Calu3 (cell line): ENCODE measurements around the gene SMTNL2. TPM values are rescaled to one million over a fixed set of nuclear protein-coding genes. Genes with fewer than 3 reads are reported as not detected.
A peak's percentile ranks its signal among the peaks of the same experiment; 100 is the strongest.

Source experiments
- BruUV-seq: library from RNA; stranded (reverse); fragments of 400-500 nt; replicated peaks from 2 replicates; lab custom pipeline; 2021; lab: Mats Ljungman, UMichigan
- CTCF ChIA-PET: fragments of 300-600 bp; sonication (Branson Sonifier 250); formaldehyde crosslinking; loops from one replicate; lab custom pipeline; 2022; ENCODE audit warnings: antibody characterized with exemption; lab: Charles Lee
- DNase-seq: peaks from one replicate; pipeline ENCODE4 v3.0.0; 2022
- H3K27ac Mint-ChIP-seq: one replicate; pipeline ENCODE4 v1.8.0; 2022; ENCODE audit warnings: mixed read lengths; ENCODE audit not compliant: unreplicated experiment
- H3K27me3 Mint-ChIP-seq: one replicate; pipeline ENCODE4 v1.8.0; 2022; ENCODE audit warnings: mixed read lengths; ENCODE audit not compliant: unreplicated experiment
- H3K36me3 Mint-ChIP-seq: one replicate; pipeline ENCODE4 v1.8.0; 2022; ENCODE audit warnings: mild to moderate bottlenecking, moderate library complexity, mixed read lengths; ENCODE audit not compliant: insufficient read depth, unreplicated experiment
- H3K4me1 Mint-ChIP-seq: one replicate; pipeline ENCODE4 v1.8.0; 2022; ENCODE audit warnings: mild to moderate bottlenecking, low read depth, mixed read lengths; ENCODE audit not compliant: unreplicated experiment
- H3K4me3 Mint-ChIP-seq: one replicate; pipeline ENCODE4 v1.8.0; 2022; ENCODE audit warnings: mild to moderate bottlenecking, low read depth, moderate library complexity, mixed read lengths; ENCODE audit not compliant: unreplicated experiment
- H3K9me3 Mint-ChIP-seq: one replicate; pipeline ENCODE4 v1.8.0; 2022; ENCODE audit warnings: low read depth, mixed read lengths; ENCODE audit not compliant: unreplicated experiment
- CTCF ChIP-seq: fragments of 200-600 bp; IDR thresholded peaks from one replicate; pipeline ENCODE4 v1.8.0; 2022; ENCODE audit warnings: antibody characterized with exemption; ENCODE audit not compliant: unreplicated experiment
- intact Hi-C: fragments of 100-400 bp; cut with micrococcal nuclease; formaldehyde crosslinking; loops from one replicate; pipeline ENCODE4 v1.10.0; 2022; ENCODE audit not compliant: unreplicated experiment
- total RNA-seq: library from RNA; stranded (reverse); gene quantifications from 2 replicates; pipeline ENCODE4 v1.2.3, GENCODE V29; 2022

Gene SMTNL2
- total RNA-seq, 1 experiment from 2014 or later = not detected

DNA sequence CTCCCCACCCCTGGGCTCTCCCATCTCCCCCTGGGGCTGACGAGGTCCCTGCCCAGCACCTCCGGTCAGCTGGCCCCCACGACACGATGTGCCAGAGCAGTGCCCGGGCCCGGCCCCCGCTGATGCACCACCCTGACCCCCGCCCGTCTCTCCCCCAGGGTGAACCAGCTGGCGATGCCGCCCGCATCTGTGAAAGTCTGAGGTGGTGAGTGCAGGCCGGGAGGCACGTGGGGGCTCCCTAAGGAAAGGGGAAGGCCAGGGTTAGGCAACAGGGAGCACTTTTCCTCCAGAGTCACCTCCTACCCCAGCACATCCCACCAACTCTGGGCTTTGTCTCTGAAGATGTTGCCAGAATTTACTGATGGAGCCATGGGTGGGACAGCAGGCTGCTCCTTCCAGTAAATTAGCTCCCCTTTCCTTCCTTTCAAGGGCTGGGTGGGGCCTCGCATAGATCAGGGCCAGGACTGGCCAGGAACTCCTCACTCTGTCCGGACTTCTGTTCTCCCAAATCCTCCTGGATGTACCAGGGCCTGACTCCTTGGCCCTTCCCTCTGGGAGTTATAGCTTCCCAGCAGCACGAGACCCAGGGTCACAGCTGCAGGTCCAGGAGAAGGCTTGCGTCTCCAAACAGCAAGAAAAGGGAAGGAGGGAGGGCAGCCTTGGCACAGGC, 47.5 kb upstream of the SMTNL2 start:
- H3K36me3 Mint-ChIP-seq = peaks cover 83% of the 10 kb centered on the region
- no peaks in the 10 kb centered on the region for H3K9me3 Mint-ChIP-seq
- BruUV-seq = no TSS peak
- H3K27ac Mint-ChIP-seq = peak overlapping the region; percentile 20
- H3K4me1 Mint-ChIP-seq = peaks cover 20% of the 10 kb centered on the region
- no peak for DNase-seq
- intact Hi-C loops = no loop called here
- CTCF ChIA-PET = interaction anchor here (0.6 kb wide), 1 partner anchor 116 kb away, joined by 3 read pairs; no protein-coding TSS in a partner anchor
- no peak for TF ChIP-seq CTCF
- no peak overlapping the region for H3K4me3 Mint-ChIP-seq
- H3K27me3 Mint-ChIP-seq = no peaks in the 10 kb centered on the region

- BruUV-seq = no TSS peak
- H3K36me3 Mint-ChIP-seq = peaks cover 86% of the 10 kb centered on the region
- no peaks in the 10 kb centered on the region for H3K27me3 Mint-ChIP-seq
- CTCF ChIA-PET = interaction anchor here (0.6 kb wide), 2 partner anchors 57 to 117 kb away, joined by 3 to 5 read pairs; no protein-coding TSS in a partner anchor
- peak overlapping the region; percentile 20 for H3K27ac Mint-ChIP-seq
- H3K9me3 Mint-ChIP-seq = no peaks in the 10 kb centered on the region
- peaks cover 21% of the 10 kb centered on the region for H3K4me1 Mint-ChIP-seq
- intact Hi-C loops = no loop called here
- DNase-seq = no peak
- H3K4me3 Mint-ChIP-seq = no peak overlapping the region
- TF ChIP-seq CTCF = no peak
Measured at GRCh38 chr17:4537451-4538235, 46.7 kb upstream of the SMTNL2 start.

DNA sequence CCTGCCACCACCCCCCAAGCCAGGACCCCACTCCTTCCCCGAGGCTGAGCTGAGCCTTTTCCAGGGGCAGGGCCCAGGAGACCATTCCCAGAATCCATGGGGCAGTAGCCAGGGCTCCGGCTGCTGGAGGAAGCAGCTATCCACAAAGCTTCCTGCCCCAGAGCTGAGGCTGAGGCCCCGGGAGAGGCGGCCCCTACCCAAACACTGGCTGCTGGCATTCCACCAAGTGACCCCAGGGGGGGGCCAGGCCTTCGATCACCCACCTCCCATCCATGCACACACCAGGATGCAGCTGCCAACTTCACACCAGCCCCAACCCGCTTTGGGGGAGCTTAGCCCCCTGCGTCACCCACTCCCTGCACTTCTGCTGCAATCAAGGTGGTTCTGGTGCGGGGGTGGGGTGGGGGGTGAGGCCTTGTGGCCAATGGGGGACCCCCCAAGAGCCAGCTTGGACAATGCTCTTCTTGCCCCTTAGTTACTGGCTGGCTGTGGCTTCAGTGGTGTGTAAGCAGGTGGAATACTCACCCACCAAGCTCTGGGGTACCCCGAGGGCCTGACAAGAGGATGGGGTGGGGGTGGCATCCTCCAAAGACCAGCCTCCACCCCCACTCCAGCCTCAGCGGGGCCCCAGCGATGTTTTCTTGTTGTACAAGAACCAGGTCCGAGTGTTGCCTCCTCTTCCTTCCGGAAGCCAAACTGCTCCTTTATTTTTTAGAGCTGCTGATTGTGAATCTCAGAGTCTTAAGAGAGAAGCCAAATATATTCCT, 45.9 kb upstream of the SMTNL2 start:
- H3K36me3 Mint-ChIP-seq = peaks cover 86% of the 10 kb centered on the region
- no peak for DNase-seq
- H3K4me1 Mint-ChIP-seq = peaks cover 22% of the 10 kb centered on the region
- H3K4me3 Mint-ChIP-seq = no peak overlapping the region
- no peaks in the 10 kb centered on the region for H3K9me3 Mint-ChIP-seq
- H3K27me3 Mint-ChIP-seq = no peaks in the 10 kb centered on the region
- intact Hi-C loops = no loop called here
- TSS peak; percentile 57 for BruUV-seq
- CTCF ChIA-PET = interaction anchor here (0.6 kb wide), 1 partner anchor 58 kb away, joined by 5 read pairs; no protein-coding TSS in a partner anchor
- no peak overlapping the region for H3K27ac Mint-ChIP-seq
- TF ChIP-seq CTCF = no peak

DNA sequence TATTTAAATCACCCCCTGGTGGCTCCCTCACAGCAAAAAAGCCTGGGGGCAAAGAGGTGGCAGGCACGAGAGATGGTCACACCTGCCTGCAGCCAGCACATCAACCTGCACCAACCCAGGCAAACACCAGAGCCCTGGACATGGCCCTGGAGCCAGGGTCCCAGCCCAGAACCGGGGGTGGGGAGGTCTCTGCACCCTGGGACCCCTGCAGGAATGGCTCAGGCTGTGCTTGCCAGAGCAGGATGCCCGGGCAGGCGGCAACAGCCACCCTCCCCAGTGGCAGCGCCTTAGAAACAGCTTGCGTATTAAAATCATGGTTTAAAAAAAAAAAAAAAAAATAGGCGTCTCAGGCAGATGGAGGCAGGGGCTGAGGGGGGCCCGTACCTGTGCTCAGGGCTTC, 45.3 kb upstream of the SMTNL2 start:
- CTCF ChIA-PET = no interaction called here
- BruUV-seq = no TSS peak
- no peak for TF ChIP-seq CTCF
- Mint-ChIP-seq H3K9me3 (no peaks in the 10 kb centered on the region), H3K4me3 (no peak overlapping the region), H3K27ac (no peak overlapping the region), H3K4me1 (peaks cover 19% of the 10 kb centered on the region), H3K27me3 (no peaks in the 10 kb centered on the region), H3K36me3 (peaks cover 86% of the 10 kb centered on the region)
- DNase-seq = no peak
- intact Hi-C loops = no loop called here
